ENCODE data around the gene NR5A2. TPM values are rescaled to one million over a fixed set of nuclear protein-coding genes. Genes with fewer than 3 reads are reported as not detected.
A peak's percentile ranks its signal among the peaks of the same experiment; 100 is the strongest.

The NR5A2 gene
- polyA plus RNA-seq, 4 donors, result 14.1 to 58.0 (median 18.8) TPM

GRCh38 chr1:200033511-200034261, 6.2 kb downstream of the NR5A2 start:
- Histone ChIP-seq H3K4me1 (ENCODE audit: control insufficient read depth in 3 of 3, insufficient read depth in 2 of 3, low read depth in 1 of 3, low read length in 2 of 3) (peaks cover 2 to 33% (median 9%) of the 10 kb centered on the region in 3 donors), H3K4me3 (ENCODE audit: low read depth in 1 of 3, low read length in 3 of 3) (peak overlapping the region in 1 of 3 donors; percentile 26), H3K27ac (ENCODE audit: low read depth in 1 of 3, low read length in 2 of 3) (peak overlapping the region; percentile 19 to 41 (median 26)), H3K27me3 (ENCODE audit: control insufficient read depth in 3 of 3, insufficient read depth in 3 of 3, low read length in 3 of 3) (peaks cover 0 to 50% (median 38%) of the 10 kb centered on the region in 3 donors), H3K9me3 (ENCODE audit: control insufficient read depth in 2 of 2, insufficient read depth in 1 of 2, low read depth in 1 of 2, low read length in 1 of 2) (no peaks in the 10 kb centered on the region), H3K36me3 (ENCODE audit: control insufficient read depth in 3 of 3, insufficient read depth in 2 of 3, low read depth in 1 of 3, low read length in 3 of 3) (peaks cover 0 to 15% (median 0%) of the 10 kb centered on the region in 3 donors)
- DNase-seq (peak; percentile 86 to 93), FAIRE-seq (no peak)
- 31 to 33% (median 31%) methylated on average over 23 of the region's 23 CpGs for WGBS, 3 donors

- Histone ChIP-seq H3K9me3 (ENCODE audit: control insufficient read depth in 2 of 2, insufficient read depth in 1 of 2, low read depth in 1 of 2, low read length in 1 of 2) (no peaks in the 10 kb centered on the region), H3K27me3 (ENCODE audit: control insufficient read depth in 3 of 3, insufficient read depth in 3 of 3, low read length in 3 of 3) (peaks cover 0 to 53% (median 38%) of the 10 kb centered on the region in 3 donors), H3K4me1 (ENCODE audit: control insufficient read depth in 3 of 3, insufficient read depth in 2 of 3, low read depth in 1 of 3, low read length in 2 of 3) (peaks cover 2 to 33% (median 9%) of the 10 kb centered on the region in 3 donors), H3K36me3 (ENCODE audit: control insufficient read depth in 3 of 3, insufficient read depth in 2 of 3, low read depth in 1 of 3, low read length in 3 of 3) (peaks cover 0 to 15% (median 0%) of the 10 kb centered on the region in 3 donors), H3K4me3 (ENCODE audit: low read depth in 1 of 3, low read length in 3 of 3) (no peak overlapping the region), H3K27ac (ENCODE audit: low read depth in 1 of 3, low read length in 2 of 3) (no peak overlapping the region)
- FAIRE-seq (no peak), DNase-seq (no peak)
- 41 to 73% (median 61%) methylated on average over 7 of the region's 7 CpGs for WGBS, 3 donors
These were observed 6.7 kb downstream of the NR5A2 start for GRCh38 chr1:200034262-200034557.

- Histone ChIP-seq H3K36me3 (ENCODE audit: control insufficient read depth in 3 of 3, insufficient read depth in 2 of 3, low read depth in 1 of 3, low read length in 3 of 3) (peaks cover 0 to 15% (median 0%) of the 10 kb centered on the region in 3 donors), H3K27me3 (ENCODE audit: control insufficient read depth in 3 of 3, insufficient read depth in 3 of 3, low read length in 3 of 3) (peaks cover 0 to 46% (median 35%) of the 10 kb centered on the region in 3 donors), H3K9me3 (ENCODE audit: control insufficient read depth in 2 of 2, insufficient read depth in 1 of 2, low read depth in 1 of 2, low read length in 1 of 2) (no peaks in the 10 kb centered on the region), H3K4me3 (ENCODE audit: low read depth in 1 of 3, low read length in 3 of 3) (peak overlapping the region in 1 of 3 donors; percentile 1), H3K27ac (ENCODE audit: low read depth in 1 of 3, low read length in 2 of 3) (no peak overlapping the region), H3K4me1 (ENCODE audit: control insufficient read depth in 3 of 3, insufficient read depth in 2 of 3, low read depth in 1 of 3, low read length in 2 of 3) (peaks cover 2 to 33% (median 9%) of the 10 kb centered on the region in 3 donors)
- FAIRE-seq (no peak), DNase-seq (peak in 1 of 2 donors; percentile 47)
- 34 to 60% (median 52%) methylated on average over 25 of the region's 25 CpGs for WGBS, 3 donors
These were observed 7.4 kb downstream of the NR5A2 start for GRCh38 chr1:200034761-200035396.

GRCh38 chr1:200035397-200035955, 8.0 kb downstream of the NR5A2 start:
- no peak for DNase-seq
- Histone ChIP-seq H3K27ac (ENCODE audit: low read depth in 1 of 3, low read length in 2 of 3) (no peak overlapping the region), H3K9me3 (ENCODE audit: control insufficient read depth in 2 of 2, insufficient read depth in 1 of 2, low read depth in 1 of 2, low read length in 1 of 2) (no peaks in the 10 kb centered on the region), H3K27me3 (ENCODE audit: control insufficient read depth in 3 of 3, insufficient read depth in 3 of 3, low read length in 3 of 3) (peaks cover 0 to 50% (median 40%) of the 10 kb centered on the region in 3 donors), H3K4me1 (ENCODE audit: control insufficient read depth in 3 of 3, insufficient read depth in 2 of 3, low read depth in 1 of 3, low read length in 2 of 3) (peaks cover 2 to 33% (median 9%) of the 10 kb centered on the region in 3 donors), H3K4me3 (ENCODE audit: low read depth in 1 of 3, low read length in 3 of 3) (peak overlapping the region in 2 of 3 donors; percentile 1 to 14), H3K36me3 (ENCODE audit: control insufficient read depth in 3 of 3, insufficient read depth in 2 of 3, low read depth in 1 of 3, low read length in 3 of 3) (peaks cover 0 to 15% (median 0%) of the 10 kb centered on the region in 3 donors)
- no peak for FAIRE-seq
- 40 to 73% (median 54%) methylated on average over 36 of the region's 36 CpGs for WGBS, 3 donors

- Histone ChIP-seq H3K36me3 (ENCODE audit: control insufficient read depth in 3 of 3, insufficient read depth in 2 of 3, low read depth in 1 of 3, low read length in 3 of 3) (peaks cover 0 to 15% (median 0%) of the 10 kb centered on the region in 3 donors), H3K4me1 (ENCODE audit: control insufficient read depth in 3 of 3, insufficient read depth in 2 of 3, low read depth in 1 of 3, low read length in 2 of 3) (peaks cover 2 to 31% (median 9%) of the 10 kb centered on the region in 3 donors), H3K9me3 (ENCODE audit: control insufficient read depth in 2 of 2, insufficient read depth in 1 of 2, low read depth in 1 of 2, low read length in 1 of 2) (no peaks in the 10 kb centered on the region), H3K27ac (ENCODE audit: low read depth in 1 of 3, low read length in 2 of 3) (peak overlapping the region in 1 of 3 donors; percentile 45), H3K27me3 (ENCODE audit: control insufficient read depth in 3 of 3, insufficient read depth in 3 of 3, low read length in 3 of 3) (peaks cover 0 to 56% (median 41%) of the 10 kb centered on the region in 3 donors), H3K4me3 (ENCODE audit: low read depth in 1 of 3, low read length in 3 of 3) (no peak overlapping the region)
- WGBS, 3 donors, result 31 to 59% (median 32%) methylated on average over 27 of the region's 27 CpGs
- no peak for FAIRE-seq
- peak in 1 of 2 donors; percentile 22 for DNase-seq
These were observed 8.6 kb downstream of the NR5A2 start for GRCh38 chr1:200035956-200036618.

GRCh38 chr1:200036619-200037270, 9.2 kb downstream of the NR5A2 start:
- 7 to 20% (median 15%) methylated on average over 18 of the region's 18 CpGs for WGBS, 3 donors
- Histone ChIP-seq H3K27ac (ENCODE audit: low read depth in 1 of 3, low read length in 2 of 3) (peak overlapping the region in 2 of 3 donors; percentile 30 to 45), H3K36me3 (ENCODE audit: control insufficient read depth in 3 of 3, insufficient read depth in 2 of 3, low read depth in 1 of 3, low read length in 3 of 3) (peaks cover 0 to 15% (median 0%) of the 10 kb centered on the region in 3 donors), H3K9me3 (ENCODE audit: control insufficient read depth in 2 of 2, insufficient read depth in 1 of 2, low read depth in 1 of 2, low read length in 1 of 2) (no peaks in the 10 kb centered on the region), H3K4me3 (ENCODE audit: low read depth in 1 of 3, low read length in 3 of 3) (peak overlapping the region in 1 of 3 donors; percentile 8), H3K27me3 (ENCODE audit: control insufficient read depth in 3 of 3, insufficient read depth in 3 of 3, low read length in 3 of 3) (peaks cover 0 to 57% (median 48%) of the 10 kb centered on the region in 3 donors), H3K4me1 (ENCODE audit: control insufficient read depth in 3 of 3, insufficient read depth in 2 of 3, low read depth in 1 of 3, low read length in 2 of 3) (peaks cover 2 to 28% (median 8%) of the 10 kb centered on the region in 3 donors)
- no peak for FAIRE-seq
- DNase-seq, result peak; percentile 44 to 62

- WGBS, 3 donors, result 27 to 71% (median 36%) methylated on average over 2 of the region's 2 CpGs
These were observed 10.0 kb downstream of the NR5A2 start for GRCh38 chr1:200037501-200037900.

More at GRCh38 chr1:200037501-200037900, 10.0 kb downstream of the NR5A2 start:
- no peak for FAIRE-seq
- no peak for DNase-seq
- H3K4me1 ChIP-seq (ENCODE audit: control insufficient read depth in 3 of 3, insufficient read depth in 2 of 3, low read depth in 1 of 3, low read length in 2 of 3), result peaks cover 2 to 24% (median 6%) of the 10 kb centered on the region in 3 donors
- no peaks in the 10 kb centered on the region for H3K9me3 ChIP-seq (ENCODE audit: control insufficient read depth in 2 of 2, insufficient read depth in 1 of 2, low read depth in 1 of 2, low read length in 1 of 2)
- peaks cover 0 to 15% (median 0%) of the 10 kb centered on the region in 3 donors for H3K36me3 ChIP-seq (ENCODE audit: control insufficient read depth in 3 of 3, insufficient read depth in 2 of 3, low read depth in 1 of 3, low read length in 3 of 3)
- peaks cover 0 to 65% (median 55%) of the 10 kb centered on the region in 3 donors for H3K27me3 ChIP-seq (ENCODE audit: control insufficient read depth in 3 of 3, insufficient read depth in 3 of 3, low read length in 3 of 3)
- H3K4me3 ChIP-seq (ENCODE audit: low read depth in 1 of 3, low read length in 3 of 3), result no peak overlapping the region
- H3K27ac ChIP-seq (ENCODE audit: low read depth in 1 of 3, low read length in 2 of 3), result peak overlapping the region in 1 of 3 donors; percentile 8

Measured in small intestine (tissue), 7 donors.